NCI-H774 (cell line): ENCODE data around the gene BBS9.

Experiments
- DNase-seq: peaks from one replicate; lab custom pipeline; 2025; lab: John Stamatoyannopoulos, UW

Gene BBS9

DNA sequence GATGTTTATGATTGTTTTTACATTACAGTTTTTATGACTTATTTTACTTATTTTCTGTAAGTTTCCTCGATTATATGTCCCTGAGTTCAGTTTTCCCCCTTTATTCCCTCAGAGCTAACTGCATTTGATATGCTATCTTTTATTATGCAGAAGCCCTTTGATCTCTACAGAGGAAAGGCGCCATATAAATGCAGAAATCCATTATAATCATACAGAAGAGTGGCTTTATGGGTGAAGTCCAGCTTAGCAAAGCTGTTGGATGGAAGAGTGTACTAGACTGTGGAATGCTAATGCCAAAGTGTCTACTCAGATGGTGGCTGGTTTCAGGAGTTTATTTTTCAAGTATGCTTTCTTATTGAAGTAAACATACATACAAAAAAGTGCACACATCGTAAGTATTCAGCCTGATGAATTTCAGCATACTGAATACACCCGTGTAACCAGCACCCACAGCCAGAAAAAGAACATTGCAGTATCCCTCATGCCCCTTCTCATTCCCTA, 517.6 kb downstream of the BBS9 start:
- DNase-seq: no peak

DNA sequence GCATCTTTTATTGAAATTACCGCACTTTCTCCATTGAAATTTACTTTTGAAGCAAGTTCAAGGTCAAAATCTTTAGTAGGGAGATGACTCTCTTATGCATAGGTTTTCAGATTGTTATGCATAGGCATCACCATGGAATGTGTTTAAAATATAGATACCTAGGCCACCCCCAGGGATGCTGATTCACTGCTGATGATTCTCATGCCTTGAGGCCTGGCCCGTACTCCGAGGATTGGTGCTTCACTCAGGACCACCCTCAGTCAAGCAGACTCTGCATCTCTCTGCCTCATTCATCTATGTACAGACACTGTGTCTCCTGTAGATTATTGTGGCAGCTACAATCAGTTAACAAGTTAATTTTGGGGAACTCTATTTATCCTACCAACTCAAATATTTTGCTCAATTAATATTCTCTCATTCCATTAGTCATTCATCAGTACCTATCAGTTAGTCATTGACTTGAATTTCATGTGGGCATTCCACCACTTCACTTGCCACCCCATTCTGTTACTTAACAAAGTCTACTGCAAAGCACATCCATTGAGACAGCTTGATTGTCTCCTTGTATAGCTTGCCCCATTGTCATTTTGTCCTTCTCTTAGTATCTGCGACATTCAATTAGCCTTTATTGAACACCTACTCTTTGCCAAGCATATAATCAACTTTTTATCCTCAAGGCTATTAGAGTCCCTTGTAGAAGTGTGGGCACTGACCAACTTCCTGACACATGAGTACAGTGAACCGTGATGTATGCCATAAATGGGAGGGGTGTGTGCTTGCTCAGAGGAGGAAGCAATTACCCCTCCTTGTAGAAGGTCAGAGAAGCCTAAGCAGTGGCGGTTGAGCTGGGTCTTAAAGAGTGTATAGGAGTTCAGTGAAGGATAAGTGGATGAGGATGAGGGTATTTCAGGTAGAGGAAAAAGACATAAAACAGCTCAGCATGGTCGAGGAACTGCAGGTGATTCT, 520.4 kb downstream of the BBS9 start:
- no peak for DNase-seq

- no peak for DNase-seq
Measured at GRCh38 chr7:33650828-33651227, 521.5 kb downstream of the BBS9 start.

DNA sequence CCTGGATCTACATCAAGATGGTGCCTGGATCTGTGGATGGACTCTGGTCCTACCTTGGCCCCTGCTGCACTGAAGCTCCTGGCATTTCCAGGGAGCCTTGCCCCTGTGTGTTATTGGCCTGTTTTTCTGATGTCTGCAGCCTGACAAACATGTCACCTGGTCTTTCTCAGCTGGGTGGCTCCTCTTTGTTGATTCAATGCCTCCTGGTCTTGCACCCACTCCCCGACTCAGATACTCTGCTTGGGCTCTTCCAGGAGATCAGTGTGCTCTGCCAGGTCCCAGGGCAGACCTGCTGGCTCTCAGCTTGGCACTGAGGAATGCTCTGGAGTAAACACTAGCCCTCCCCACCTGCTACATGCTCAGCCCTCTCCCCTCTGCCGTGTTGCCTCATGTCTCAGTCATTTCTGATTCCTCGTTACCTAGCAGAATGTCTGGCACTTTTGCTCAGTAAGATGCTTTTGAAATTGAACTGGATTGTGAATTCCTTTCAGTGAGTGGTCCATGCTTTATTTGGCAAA, 522.7 kb downstream of the BBS9 start:
- no peak for DNase-seq

DNA sequence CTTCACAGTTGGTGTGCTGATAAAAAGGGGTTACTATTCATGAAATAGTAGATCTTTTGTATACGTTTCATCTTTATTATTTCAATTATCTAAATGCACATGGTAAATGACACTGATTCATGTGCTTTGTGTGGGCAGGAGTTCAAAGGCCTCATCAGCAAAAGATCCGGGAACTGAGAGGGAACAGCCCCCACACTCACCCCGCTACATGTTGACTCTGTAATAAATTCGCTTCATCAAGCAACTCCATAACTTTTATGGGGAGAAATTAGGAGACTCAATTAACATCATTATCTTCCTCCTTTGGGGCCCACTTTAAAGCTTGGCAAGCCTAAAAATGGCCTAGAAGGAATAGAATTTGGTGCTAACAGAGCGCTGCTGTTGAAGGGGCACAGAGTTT, 525.3 kb downstream of the BBS9 start:
- DNase-seq: no peak
